Astrocyte of the cerebellum (primary cell): ENCODE measurements around the gene SVOPL.
"Not testable (repeated sequence)": the region's sequence is repeated elsewhere in the genome, so short reads cannot be mapped to it uniquely, and the experiment has no call there.

Experiments used
- DNase-seq: peaks from one replicate; pipeline ENCODE4 v3.0.0-alpha.2; 2011; ENCODE audit warnings: low read depth
- H3K4me3 ChIP-seq: 2 replicates; pipeline ENCODE4 v1.5.1; 2011; ENCODE audit warnings: mild to moderate bottlenecking, low read depth, low read length, moderate library complexity
- CTCF ChIP-seq: IDR thresholded peaks from 2 replicates; pipeline ENCODE4 v1.5.1; 2012; ENCODE audit warnings: low read length, low read depth, moderate library complexity, mild to moderate bottlenecking; ENCODE audit errors: missing control alignments
- in situ Hi-C: cut with HindIII; loops from 2 replicates; pipeline ENCODE4 v1.10.0; 2017; ENCODE audit warnings: low sequenced_read_pairs

Gene SVOPL

DNA sequence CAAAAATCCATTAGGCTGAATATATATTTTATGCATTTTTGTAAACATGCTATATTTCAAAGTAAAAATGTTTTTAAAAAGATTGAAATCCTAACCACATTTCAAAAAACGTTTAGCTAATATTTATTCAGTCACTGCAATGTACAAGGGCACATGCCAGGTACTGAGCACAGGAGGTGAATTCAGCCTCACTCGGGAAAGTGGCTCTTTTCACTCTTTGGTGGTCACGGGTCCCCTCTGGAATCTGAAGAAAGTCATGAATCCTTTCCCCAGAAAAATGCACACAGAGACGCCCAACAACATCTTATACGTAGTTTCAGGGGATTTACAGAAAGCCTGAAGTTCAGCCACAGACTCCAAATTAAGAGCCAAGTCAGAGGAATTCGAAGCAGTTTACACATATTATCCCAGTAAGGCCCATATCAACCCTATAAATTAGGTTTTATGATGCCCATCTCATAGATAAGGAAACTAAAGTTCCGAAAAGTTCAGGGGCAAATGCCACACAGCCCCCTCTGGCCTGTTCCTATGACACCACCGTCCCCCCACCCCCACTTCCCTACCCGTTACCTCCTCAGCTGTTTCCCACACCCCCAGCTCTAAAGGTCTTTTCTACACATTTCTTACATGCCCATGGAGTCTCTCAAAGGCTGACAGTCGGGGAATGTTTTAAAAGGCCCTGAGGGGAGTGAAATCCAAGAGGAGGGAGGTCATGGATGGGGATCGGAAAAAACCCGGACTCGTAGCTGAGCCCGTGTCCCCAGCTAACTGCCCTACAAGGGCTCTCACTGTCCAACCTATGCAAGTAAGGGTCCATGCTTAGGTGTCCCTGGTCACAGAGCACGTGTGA, 9.6 kb upstream of the SVOPL start:
- H3K4me3 ChIP-seq = no peak overlapping the region
- TF ChIP-seq CTCF = no peak

DNA sequence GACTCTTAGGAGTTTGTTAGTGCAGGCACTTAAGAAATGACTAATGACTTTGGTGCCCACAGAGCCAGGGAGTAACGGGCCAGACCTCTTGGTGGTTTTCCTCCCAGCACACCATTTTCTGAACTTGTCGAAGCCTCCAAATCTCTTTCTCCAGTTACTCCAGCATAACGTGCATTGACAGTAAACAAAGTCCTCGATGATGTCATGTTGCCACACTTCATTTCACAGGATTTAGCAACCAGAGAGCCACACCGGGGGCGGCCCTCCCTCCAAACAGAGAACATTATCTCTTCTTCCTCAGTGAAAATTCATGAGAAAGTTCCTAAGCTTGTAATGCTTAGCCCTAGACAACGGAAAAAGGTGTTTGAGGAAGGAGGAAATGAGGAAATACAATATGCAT, 4.0 kb upstream of the SVOPL start:
- no peak overlapping the region for H3K4me3 ChIP-seq
- in situ Hi-C loops = no loop called here
- DNase-seq = no peak
- TF ChIP-seq CTCF = no peak

More for the DNA sequence above, 9.6 kb upstream of the SVOPL start:
- in situ Hi-C loops = no loop called here
- no peak for DNase-seq

DNA sequence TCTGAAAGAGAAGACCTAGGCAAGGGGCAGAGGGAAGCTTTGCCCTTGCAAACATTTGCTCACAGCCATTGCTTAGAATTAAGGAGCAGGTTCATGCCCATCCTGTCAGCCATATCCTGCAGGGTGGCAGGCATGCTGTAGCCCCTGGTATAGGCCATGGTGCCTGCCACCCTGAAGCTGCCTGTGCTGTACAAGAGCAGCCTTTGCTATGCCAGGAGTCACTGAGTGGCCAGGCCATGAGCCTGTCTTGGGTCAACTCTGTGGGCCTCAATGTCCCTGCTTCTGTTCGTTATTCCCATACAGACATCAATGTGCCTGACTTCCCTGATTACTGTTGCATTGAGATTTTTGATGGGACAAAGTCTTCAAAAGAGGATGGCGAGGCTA, 368 bp upstream of the SVOPL start:
- no peak overlapping the region for H3K4me3 ChIP-seq
- TF ChIP-seq CTCF = no peak
- no peak for DNase-seq
- in situ Hi-C loops = no loop called here

GRCh38 chr7:138699661-138700060, 1.5 kb downstream of the SVOPL start:
- no peak overlapping the region for H3K4me3 ChIP-seq
- TF ChIP-seq CTCF = no peak
- DNase-seq = no peak
- in situ Hi-C loops = no loop called here

DNA sequence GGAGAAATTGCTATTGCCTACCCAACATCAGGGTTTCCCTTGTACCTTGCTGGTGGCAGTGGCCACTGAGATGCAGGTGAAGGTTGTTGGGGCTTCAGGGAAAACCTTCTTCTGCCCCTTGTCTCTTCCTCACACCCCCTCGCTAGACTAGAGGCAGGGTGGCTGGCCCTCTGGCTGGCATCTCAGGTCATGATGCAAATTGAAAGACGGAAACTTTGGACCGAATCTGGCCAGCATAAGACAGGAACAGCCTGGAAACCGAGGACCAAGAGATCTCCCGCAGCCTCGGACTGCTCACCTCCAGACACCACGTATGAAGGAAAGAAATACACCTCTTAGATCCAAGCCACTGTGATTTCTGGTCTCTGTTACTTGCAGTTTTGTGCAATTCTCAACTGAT, 2.9 kb downstream of the SVOPL start:
- no peak for TF ChIP-seq CTCF
- in situ Hi-C loops = no loop called here
- DNase-seq = no peak
- no peak overlapping the region for H3K4me3 ChIP-seq

- in situ Hi-C loops = no loop called here
- no peak for TF ChIP-seq CTCF
- no peak for DNase-seq
- no peak overlapping the region for H3K4me3 ChIP-seq
Observed at GRCh38 chr7:138697535-138698182, 3.5 kb downstream of the SVOPL start.

- H3K4me3 ChIP-seq, in situ Hi-C loops, DNase-seq: not testable (repeated sequence)
Observed at GRCh38 chr7:138695776-138696175, 5.4 kb downstream of the SVOPL start.
